Caco-2 (cell line): ENCODE measurements around the gene CLECL1. TPM values are rescaled to one million over a fixed set of nuclear protein-coding genes. Genes with fewer than 3 reads are reported as not detected.
A peak's percentile ranks its signal among the peaks of the same experiment; 100 is the strongest.

Source experiments
- BruUV-seq: library from RNA; stranded (reverse); fragments of 400-500 nt; replicated peaks from 2 replicates; lab custom pipeline; 2021; lab: Mats Ljungman, UMichigan
- CTCF ChIA-PET: fragments of 300-600 bp; sonication (Branson Sonifier 250); formaldehyde crosslinking; loops from one replicate; lab custom pipeline; 2022; ENCODE audit warnings: antibody characterized with exemption; lab: Charles Lee
- POLR2A ChIA-PET: fragments of 300-600 bp; sonication (Branson Sonifier 250); formaldehyde crosslinking; loops from one replicate; lab custom pipeline; 2022; ENCODE audit warnings: antibody characterized with exemption; lab: Charles Lee
- DNase-seq, 2 experiments: peaks; one replicate each; pipeline versions ENCODE4 v3.0.0 to v3.0.0-alpha.2; 2020 to 2022
- H3K27me3 ChIP-seq: replicated peaks from 2 replicates; pipeline ENCODE4 v1.6.0; 2011; ENCODE audit warnings: low read length; ENCODE audit not compliant: control insufficient read depth, insufficient read depth
- H3K36me3 ChIP-seq: 2 replicates; pipeline ENCODE4 v1.5.1; 2011; ENCODE audit warnings: low read length; ENCODE audit not compliant: control insufficient read depth, insufficient read depth
- H3K4me1 ChIP-seq: fragments of 250-450 bp; sonication (Bioruptor Pico); 2 replicates; pipeline ENCODE4 v1.5.1; 2020; ENCODE audit warnings: mild to moderate bottlenecking
- H3K4me3 ChIP-seq: 2 replicates; pipeline ENCODE4 v1.5.1; 2011; ENCODE audit warnings: low read depth, mild to moderate bottlenecking, control low read depth, low read length
- H3K9me3 ChIP-seq: fragments of 250-450 bp; sonication (Bioruptor Pico); 2 replicates; pipeline ENCODE4 v1.5.1; 2020; ENCODE audit warnings: mild to moderate bottlenecking, moderate library complexity
- H3K27ac Mint-ChIP-seq: one replicate; pipeline ENCODE4 v1.8.0; 2022; ENCODE audit warnings: mixed read lengths; ENCODE audit not compliant: unreplicated experiment
- H3K27me3 Mint-ChIP-seq: one replicate; pipeline ENCODE4 v1.8.0; 2022; ENCODE audit warnings: mixed read lengths; ENCODE audit not compliant: insufficient read depth, unreplicated experiment
- H3K36me3 Mint-ChIP-seq: one replicate; pipeline ENCODE4 v1.8.0; 2022; ENCODE audit warnings: mild to moderate bottlenecking, mixed read lengths; ENCODE audit not compliant: insufficient read depth, unreplicated experiment
- H3K4me1 Mint-ChIP-seq: one replicate; pipeline ENCODE4 v1.8.0; 2022; ENCODE audit warnings: low read depth, mixed read lengths; ENCODE audit not compliant: unreplicated experiment
- H3K4me3 Mint-ChIP-seq: one replicate; pipeline ENCODE4 v1.8.0; 2022; ENCODE audit warnings: mild to moderate bottlenecking, moderate library complexity, mixed read lengths; ENCODE audit not compliant: unreplicated experiment
- H3K9me3 Mint-ChIP-seq: one replicate; pipeline ENCODE4 v1.8.0; 2022; ENCODE audit warnings: mixed read lengths; ENCODE audit not compliant: unreplicated experiment
- CTCF ChIP-seq, 2 experiments: fragments of 200-600 bp in 1 of 2; IDR thresholded peaks; 1 replicate in 1 of 2; 2 replicates in 1 of 2; pipeline versions ENCODE4 v1.5.1 to v1.8.0; 2011 to 2022; ENCODE audit warnings: antibody characterized with exemption in 1 of 2, control low read depth in 1 of 2, inconsistent platforms in 1 of 2, low read depth in 1 of 2, low read length in 1 of 2, mild to moderate bottlenecking in 1 of 2, moderate library complexity in 1 of 2; ENCODE audit not compliant: insufficient read depth in 1 of 2, severe bottlenecking in 1 of 2, unreplicated experiment in 1 of 2
- intact Hi-C: fragments of 100-400 bp; cut with micrococcal nuclease; formaldehyde crosslinking; loops from one replicate; pipeline ENCODE4 v1.10.0; 2022; ENCODE audit not compliant: unreplicated experiment
- total RNA-seq: library from RNA; stranded (reverse); gene quantifications from 2 replicates; pipeline ENCODE4 v1.2.3, GENCODE V29; 2022

Gene CLECL1
- total RNA-seq, 1 experiment from 2014 or later, result not detected

- Histone ChIP-seq H3K9me3 (no peaks in the 10 kb centered on the region), H3K27me3 (no peaks in the 10 kb centered on the region), H3K4me3 (no peak overlapping the region), H3K36me3 (no peaks in the 10 kb centered on the region), H3K4me1 (peaks cover 4% of the 10 kb centered on the region)
- Mint-ChIP-seq H3K27me3 (no peaks in the 10 kb centered on the region), H3K36me3 (no peaks in the 10 kb centered on the region), H3K4me3 (no peak overlapping the region), H3K4me1 (peaks cover 9% of the 10 kb centered on the region), H3K27ac (no peak overlapping the region), H3K9me3 (no peaks in the 10 kb centered on the region)
- intact Hi-C loops, result no loop called here
- no TSS peak for BruUV-seq
- ChIA-PET POLR2A (no interaction called here), CTCF (no interaction called here)
- no peak for DNase-seq
- TF ChIP-seq CTCF (IDR thresholded peaks at IDR 0.05; ENCODE audit: insufficient read depth in 1 of 2, low read depth in 1 of 2, low read length in 1 of 2, severe bottlenecking in 1 of 2, unreplicated experiment in 1 of 2), result no peak
Observed at GRCh38 chr12:9711664-9712063, 21.2 kb downstream of the CLECL1 start.

- peaks cover 9% of the 10 kb centered on the region for H3K4me1 Mint-ChIP-seq
- POLR2A ChIA-PET, result no interaction called here
Observed at GRCh38 chr12:9710584-9711375, 22.1 kb downstream of the CLECL1 start.

DNA sequence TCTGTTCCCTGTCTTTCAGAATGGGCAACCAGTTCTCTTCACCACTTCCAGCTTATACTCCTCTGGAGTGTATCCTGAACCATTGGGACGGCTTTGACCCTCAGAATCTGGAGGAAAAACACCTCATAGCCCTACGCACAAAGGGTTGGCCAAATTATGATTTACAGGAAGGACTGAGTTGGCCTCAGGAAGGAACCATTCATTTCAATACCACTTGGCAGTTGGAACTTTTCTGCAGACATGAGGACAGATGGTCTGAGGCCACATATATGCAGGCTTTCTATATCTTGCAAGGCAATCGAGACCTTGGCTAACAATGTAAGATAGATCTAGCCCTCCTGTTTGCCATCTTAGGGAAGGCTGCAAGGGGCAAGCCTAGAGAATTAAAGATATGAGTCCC is 24.0 kb downstream of the CLECL1 start:
- H3K4me1 Mint-ChIP-seq, result peaks cover 9% of the 10 kb centered on the region
- CTCF ChIA-PET, result interaction anchor here (0.5 to 1.6 kb wide), 6 partner anchors 61 to 378 kb away, joined by 3 to 9 read pairs (median 4); no protein-coding TSS in a partner anchor
- BruUV-seq, result no TSS peak
- POLR2A ChIA-PET, result no interaction called here
- TF ChIP-seq CTCF (IDR thresholded peaks at IDR 0.05; ENCODE audit: insufficient read depth in 1 of 2, low read depth in 1 of 2, low read length in 1 of 2, severe bottlenecking in 1 of 2, unreplicated experiment in 1 of 2), result no peak
- no peak overlapping the region for H3K27ac Mint-ChIP-seq
- H3K9me3 Mint-ChIP-seq, result no peaks in the 10 kb centered on the region
- H3K4me3 Mint-ChIP-seq, result no peak overlapping the region
- H3K27me3 ChIP-seq, result no peaks in the 10 kb centered on the region
- intact Hi-C loops, result loop anchor here (1.0 to 5.0 kb wide), 4 partner anchors 75 to 378 kb away; no protein-coding TSS in a partner anchor
- no peaks in the 10 kb centered on the region for H3K36me3 ChIP-seq
- no peaks in the 10 kb centered on the region for H3K36me3 Mint-ChIP-seq
- no peak overlapping the region for H3K4me3 ChIP-seq
- no peak for DNase-seq
- H3K27me3 Mint-ChIP-seq, result no peaks in the 10 kb centered on the region
- H3K9me3 ChIP-seq, result no peaks in the 10 kb centered on the region
- peaks cover 4% of the 10 kb centered on the region for H3K4me1 ChIP-seq

More at GRCh38 chr12:9710584-9711375, 22.1 kb downstream of the CLECL1 start:
- Mint-ChIP-seq H3K27me3 (no peaks in the 10 kb centered on the region), H3K36me3 (no peaks in the 10 kb centered on the region), H3K4me3 (no peak overlapping the region), H3K27ac (peak overlapping the region; percentile 36), H3K9me3 (no peaks in the 10 kb centered on the region)
- CTCF ChIA-PET, result no interaction called here
- DNase-seq, result no peak
- H3K9me3 ChIP-seq, result no peaks in the 10 kb centered on the region
- H3K4me1 ChIP-seq, result peaks cover 4% of the 10 kb centered on the region
- H3K4me3 ChIP-seq, result no peak overlapping the region
- BruUV-seq, result no TSS peak
- intact Hi-C loops, result no loop called here
- H3K36me3 ChIP-seq, result no peaks in the 10 kb centered on the region
- H3K27me3 ChIP-seq, result no peaks in the 10 kb centered on the region
- no peak for TF ChIP-seq CTCF (IDR thresholded peaks at IDR 0.05; ENCODE audit: insufficient read depth in 1 of 2, low read depth in 1 of 2, low read length in 1 of 2, severe bottlenecking in 1 of 2, unreplicated experiment in 1 of 2)
